GM21423 (cell line): ENCODE results near the gene TKTL1.

Experiments
- ATAC-seq: cut with Tn5 transposase; IDR thresholded peaks from one replicate; pipeline ENCODE4 v1.9.1; 2021; ENCODE audit warnings: mild to moderate bottlenecking, moderate library complexity; ENCODE audit not compliant: unreplicated experiment

The TKTL1 gene

GRCh38 chrX:154309041-154309775, 13.6 kb downstream of the TKTL1 start:
- ATAC-seq = no peak

GRCh38 chrX:154310616-154311536, 15.3 kb downstream of the TKTL1 start:
- ATAC-seq = no peak

GRCh38 chrX:154312116-154312515, 16.5 kb downstream of the TKTL1 start:
- ATAC-seq = no peak

GRCh38 chrX:154313147-154313546, 17.6 kb downstream of the TKTL1 start:
- ATAC-seq = no peak

- no peak for ATAC-seq
Measured at GRCh38 chrX:154315416-154315815, 19.8 kb downstream of the TKTL1 start.

- no peak for ATAC-seq
Measured at GRCh38 chrX:154317391-154317995, 21.9 kb downstream of the TKTL1 start.

GRCh38 chrX:154320406-154320805, 24.8 kb downstream of the TKTL1 start:
- no peak for ATAC-seq

- ATAC-seq = no peak
Measured at GRCh38 chrX:154321152-154321551, 25.6 kb downstream of the TKTL1 start.

GRCh38 chrX:154321594-154321993, 26.0 kb downstream of the TKTL1 start:
- ATAC-seq = no peak

- no peak for ATAC-seq
Measured at GRCh38 chrX:154322890-154323289, 27.3 kb downstream of the TKTL1 start.

GRCh38 chrX:154323537-154323936, 27.9 kb downstream of the TKTL1 start:
- no peak for ATAC-seq

- ATAC-seq = no peak
Measured at GRCh38 chrX:154325541-154325940, 29.9 kb downstream of the TKTL1 start.

GRCh38 chrX:154327038-154327820, 31.6 kb downstream of the TKTL1 start:
- no peak for ATAC-seq

- ATAC-seq = no peak
Measured at GRCh38 chrX:154328646-154329045, 33.1 kb downstream of the TKTL1 start.

GRCh38 chrX:154329294-154329693, 33.7 kb downstream of the TKTL1 start:
- no peak for ATAC-seq

- ATAC-seq = no peak
Measured at GRCh38 chrX:154332561-154332960, 37.0 kb downstream of the TKTL1 start.

- no peak for ATAC-seq
Measured at GRCh38 chrX:154333116-154333515, 37.5 kb downstream of the TKTL1 start.

GRCh38 chrX:154333837-154334271, 38.3 kb downstream of the TKTL1 start:
- peak; percentile 75 for ATAC-seq

- ATAC-seq = no peak
Measured at GRCh38 chrX:154334496-154334895, 38.9 kb downstream of the TKTL1 start.

GRCh38 chrX:154341399-154342298, 46.1 kb downstream of the TKTL1 start:
- ATAC-seq = peak; percentile 71
